KMS-11 (cell line): ENCODE results near the gene ZFTA.

ENCODE experiments used
- H2AFZ ChIP-seq: fragments of 200-600 bp; sonication (generic); 2 replicates; pipeline ENCODE4 v1.6.1; 2016; ENCODE audit warnings: antibody characterized with exemption, mixed run types, low read depth
- H3K27ac ChIP-seq: fragments of 200-600 bp; sonication (generic); 2 replicates; pipeline ENCODE4 v1.6.1; 2016; ENCODE audit warnings: mild to moderate bottlenecking, mixed run types
- H3K27me3 ChIP-seq: fragments of 200-600 bp; sonication (generic); 2 replicates; pipeline ENCODE4 v1.6.1; 2017; ENCODE audit warnings: mild to moderate bottlenecking, low read depth, mixed run types, moderate library complexity; ENCODE audit not compliant: insufficient read depth
- H3K36me3 ChIP-seq: fragments of 200-600 bp; sonication (generic); 2 replicates; pipeline ENCODE4 v1.6.1; 2017; ENCODE audit warnings: mild to moderate bottlenecking, mixed run types; ENCODE audit not compliant: insufficient read depth
- H3K4me1 ChIP-seq: fragments of 200-600 bp; sonication (generic); 2 replicates; pipeline ENCODE4 v1.6.1; 2016; ENCODE audit warnings: mild to moderate bottlenecking, low read depth, mixed run types; ENCODE audit not compliant: poor library complexity, severe bottlenecking
- H3K4me2 ChIP-seq: fragments of 200-600 bp; sonication (generic); 2 replicates; pipeline ENCODE4 v1.7.0; 2016; ENCODE audit warnings: mild to moderate bottlenecking, mixed run types
- H3K4me3 ChIP-seq: fragments of 200-600 bp; sonication (generic); IDR thresholded peaks from 2 replicates; pipeline ENCODE4 v1.6.1; 2017; ENCODE audit warnings: low read depth, low read length, mixed read lengths; ENCODE audit not compliant: insufficient read depth
- H3K79me2 ChIP-seq: fragments of 200-600 bp; sonication (generic); 2 replicates; pipeline ENCODE4 v1.6.1; 2016; ENCODE audit warnings: low read depth, mixed run types; ENCODE audit not compliant: insufficient read depth
- H3K9ac ChIP-seq: fragments of 200-600 bp; sonication (generic); 2 replicates; pipeline ENCODE4 v1.6.1; 2016; ENCODE audit warnings: mild to moderate bottlenecking, mixed run types
- H4K20me1 ChIP-seq: fragments of 200-600 bp; sonication (generic); 2 replicates; pipeline ENCODE4 v1.6.1; 2016; ENCODE audit warnings: mild to moderate bottlenecking, mixed run types; ENCODE audit not compliant: insufficient read depth
- CTCF ChIP-seq: fragments of 200-600 bp; sonication (generic); conservative IDR thresholded peaks from 2 replicates; pipeline ENCODE4 v1.6.1; 2017; ENCODE audit warnings: low read depth, mild to moderate bottlenecking, antibody characterized with exemption, low read length, moderate library complexity, mixed read lengths

Gene ZFTA

DNA sequence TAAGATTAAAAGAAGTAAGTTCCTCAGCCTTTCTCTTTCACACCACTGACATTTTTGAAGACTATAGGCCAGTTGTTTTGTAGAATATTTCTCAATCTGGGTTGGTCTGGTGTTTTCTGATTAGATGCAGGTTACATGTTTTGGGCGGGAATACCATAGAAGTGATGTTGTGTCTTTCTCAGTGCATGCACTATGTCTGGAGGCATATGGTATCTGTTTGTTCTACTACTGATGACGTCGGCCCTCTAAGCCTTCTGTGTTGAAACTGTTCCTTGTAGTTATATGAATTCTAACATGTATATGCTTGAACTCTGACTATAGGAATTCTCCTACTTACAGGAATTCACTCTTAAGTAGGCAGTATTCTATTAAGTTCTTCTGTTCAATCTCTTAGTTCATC, 21.6 kb downstream of the ZFTA start:
- Histone ChIP-seq H3K36me3 (no peaks in the 10 kb centered on the region), H3K4me1 (no peaks in the 10 kb centered on the region), H3K79me2 (no peaks in the 10 kb centered on the region), H3K4me2 (no peak overlapping the region), H3K27me3 (no peaks in the 10 kb centered on the region), H3K9ac (no peak overlapping the region), H3K27ac (no peak overlapping the region), H4K20me1 (no peaks in the 10 kb centered on the region), H3K4me3 (no peak overlapping the region), H2AFZ (no peak overlapping the region)
- TF ChIP-seq CTCF = no peak

DNA sequence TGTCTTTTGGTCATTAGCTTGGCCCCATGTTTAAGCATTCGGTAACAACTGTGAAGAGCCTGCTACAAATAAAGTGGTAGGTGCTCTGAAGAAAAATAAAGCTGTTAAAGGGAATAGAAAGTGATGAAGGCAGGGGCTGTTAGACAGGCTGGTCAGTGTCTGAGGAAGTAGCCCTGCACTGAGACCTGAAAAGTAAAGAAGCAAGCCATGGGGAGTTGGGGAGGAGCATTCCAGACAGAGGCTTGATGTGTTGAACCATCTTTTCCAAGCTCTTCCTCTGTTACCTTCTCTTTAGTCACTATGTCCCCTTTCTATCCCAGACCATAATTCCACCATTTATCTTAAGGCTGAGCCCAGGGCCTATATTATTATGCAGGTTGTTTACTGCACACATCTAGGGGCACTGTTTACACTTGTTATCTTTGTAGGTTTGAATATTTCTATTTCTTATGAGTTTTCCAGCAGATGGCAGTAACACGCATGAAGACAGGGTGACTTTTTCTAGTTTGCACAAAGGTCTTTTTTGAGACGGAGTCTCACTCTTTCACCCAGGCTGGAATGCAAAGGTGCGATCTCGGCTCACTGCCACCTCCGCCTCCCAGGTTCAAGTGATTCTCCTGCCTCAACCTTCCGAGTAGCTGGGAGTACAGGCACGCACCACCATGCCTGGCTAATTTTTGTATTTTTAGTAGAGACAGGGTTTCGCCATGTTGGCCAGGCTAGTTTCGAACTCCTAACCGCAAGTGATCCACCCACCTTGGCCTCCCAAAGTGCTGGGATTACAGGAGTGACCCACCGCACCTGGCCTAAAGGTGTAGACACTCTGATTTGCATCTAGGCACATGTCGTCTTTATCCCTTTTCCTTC, 23.0 kb downstream of the ZFTA start:
- Histone ChIP-seq H3K9ac (no peak overlapping the region), H3K79me2 (no peaks in the 10 kb centered on the region), H4K20me1 (no peaks in the 10 kb centered on the region), H2AFZ (no peak overlapping the region), H3K36me3 (no peaks in the 10 kb centered on the region), H3K27ac (no peak overlapping the region), H3K27me3 (no peaks in the 10 kb centered on the region), H3K4me2 (no peak overlapping the region), H3K4me1 (no peaks in the 10 kb centered on the region), H3K4me3 (no peak overlapping the region)
- peak; percentile 29; the same call in 1 of the 2 replicates for TF ChIP-seq CTCF

DNA sequence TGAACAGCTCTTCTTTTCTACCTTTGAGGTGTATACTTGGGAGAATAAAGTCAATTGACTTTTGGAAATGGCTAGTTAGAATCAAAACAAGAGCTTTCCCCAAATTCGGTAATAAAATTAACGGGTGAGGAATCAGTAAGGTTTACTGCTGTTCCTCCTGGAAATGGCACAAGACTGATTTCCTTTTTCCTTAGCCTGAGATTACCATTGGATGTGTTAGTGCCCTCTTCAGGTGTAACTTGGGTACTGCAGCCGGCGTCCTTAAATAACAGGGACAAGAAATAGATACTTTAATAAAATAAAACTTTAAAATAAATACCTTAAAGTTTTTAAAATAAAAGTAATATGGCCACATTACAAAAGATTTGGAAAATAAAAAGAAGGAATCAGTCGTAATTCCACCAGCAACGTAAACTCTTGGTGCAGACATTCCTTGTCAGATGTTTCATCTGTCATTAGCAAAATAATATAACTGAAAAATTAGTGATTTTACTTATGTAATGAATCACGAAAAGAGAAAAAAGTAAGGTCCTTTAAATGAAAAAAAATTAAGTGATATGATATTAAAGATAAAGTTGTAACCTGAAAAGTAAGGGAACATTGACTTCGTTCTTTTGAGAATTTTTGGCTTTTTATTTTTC, 29.7 kb downstream of the ZFTA start:
- H4K20me1 ChIP-seq = 0 out of 2 replicates have a peak, but pooled peaks cover 5% of the 10 kb centered on the region
- peaks cover 7% of the 10 kb centered on the region for H3K4me1 ChIP-seq
- H3K9ac ChIP-seq = no peak overlapping the region
- no peak overlapping the region for H3K4me3 ChIP-seq
- H2AFZ ChIP-seq = no peak overlapping the region
- no peak overlapping the region for H3K27ac ChIP-seq
- H3K79me2 ChIP-seq = no peaks in the 10 kb centered on the region
- no peaks in the 10 kb centered on the region for H3K36me3 ChIP-seq
- peak; percentile 93 for TF ChIP-seq CTCF
- H3K4me2 ChIP-seq = 0 out of 2 replicates have a peak overlapping the region, but pooled peaks have one; percentile 19
- no peaks in the 10 kb centered on the region for H3K27me3 ChIP-seq

- 0 out of 2 replicates have a peak, but pooled peaks cover 5% of the 10 kb centered on the region for H4K20me1 ChIP-seq
- H2AFZ ChIP-seq = no peak overlapping the region
- no peak overlapping the region for H3K4me2 ChIP-seq
- TF ChIP-seq CTCF = no peak
- no peak overlapping the region for H3K9ac ChIP-seq
- no peak overlapping the region for H3K4me3 ChIP-seq
- no peaks in the 10 kb centered on the region for H3K27me3 ChIP-seq
- no peaks in the 10 kb centered on the region for H3K36me3 ChIP-seq
- no peaks in the 10 kb centered on the region for H3K79me2 ChIP-seq
- H3K4me1 ChIP-seq = peaks cover 7% of the 10 kb centered on the region
- H3K27ac ChIP-seq = no peak overlapping the region
Measured at GRCh38 chr11:63737718-63738117, 30.9 kb downstream of the ZFTA start.
